Fibroblast of lung (primary cell): Measurements from ENCODE around the gene PTX4. TPM values are rescaled to one million over a fixed set of nuclear protein-coding genes. Genes with fewer than 3 reads are reported as not detected.

Source experiments
- DNase-seq, 2 donors: peaks; one replicate each; pipeline versions ENCODE4 v3.0.0 to v3.0.0-alpha.2; 2010; ENCODE audit warnings: low read depth in 2 of 2
- H2AFZ ChIP-seq: 2 replicates; pipeline ENCODE4 v1.5.1; 2012; ENCODE audit warnings: low read length, control low read depth, inconsistent platforms
- H3K27ac ChIP-seq: 2 replicates; pipeline ENCODE4 v1.5.1; 2011; ENCODE audit warnings: low read length, control low read depth; ENCODE audit not compliant: insufficient read depth
- H3K27me3 ChIP-seq: 2 replicates; pipeline ENCODE4 v1.5.1; 2011; ENCODE audit warnings: mild to moderate bottlenecking, low read length; ENCODE audit not compliant: control insufficient read depth, insufficient read depth
- H3K36me3 ChIP-seq: 2 replicates; pipeline ENCODE4 v1.5.1; 2011; ENCODE audit warnings: low read length; ENCODE audit not compliant: control insufficient read depth, insufficient read depth
- H3K4me1 ChIP-seq: 2 replicates; pipeline ENCODE4 v1.5.1; 2011; ENCODE audit warnings: low read length; ENCODE audit not compliant: control insufficient read depth, insufficient read depth; ENCODE audit errors: extremely low read depth
- H3K4me2 ChIP-seq: 2 replicates; pipeline ENCODE4 v1.5.1; 2011; ENCODE audit warnings: low read length, control low read depth; ENCODE audit not compliant: insufficient read depth; ENCODE audit errors: extremely low read depth
- H3K4me3 ChIP-seq, 4 experiments: fragments of 200-600 bp in 1 of 4; sonication (generic) in 1 of 4; replicated peaks in 1 of 4; 2 replicates each; pipeline ENCODE4 v1.5.1; 2011 to 2016; ENCODE audit warnings: low read length in 4 of 4, low read depth in 3 of 4, mild to moderate bottlenecking in 3 of 4, control low read depth in 2 of 4, inconsistent platforms in 1 of 4, mixed read lengths in 1 of 4; ENCODE audit not compliant: insufficient read depth in 1 of 4; ENCODE audit errors: control extremely low read depth in 1 of 4
- H3K79me2 ChIP-seq: 2 replicates; pipeline ENCODE4 v1.5.1; 2012; ENCODE audit warnings: mild to moderate bottlenecking, low read length, inconsistent platforms; ENCODE audit not compliant: control insufficient read depth, insufficient read depth
- H3K9ac ChIP-seq: 2 replicates; pipeline ENCODE4 v1.5.1; 2011; ENCODE audit warnings: mild to moderate bottlenecking, low read length, control low read depth; ENCODE audit not compliant: insufficient read depth
- H3K9me3 ChIP-seq: 2 replicates; pipeline ENCODE4 v1.5.1; 2012; ENCODE audit warnings: low read depth, low read length; ENCODE audit not compliant: control insufficient read depth, insufficient read depth
- H4K20me1 ChIP-seq: 2 replicates; pipeline ENCODE4 v1.5.1; 2011; ENCODE audit warnings: low read length; ENCODE audit not compliant: control insufficient read depth, insufficient read depth; ENCODE audit errors: extremely low read depth
- CTCF ChIP-seq, 2 donors: IDR thresholded peaks in 1 of 2; conservative IDR thresholded peaks in 1 of 2; 1 replicate in 1 of 2; 2 replicates in 1 of 2; pipeline ENCODE4 v1.5.1; 2011 to 2012; ENCODE audit warnings: low read length in 2 of 2, control low read depth in 1 of 2, inconsistent platforms in 1 of 2, low read depth in 1 of 2, mild to moderate bottlenecking in 1 of 2
- EZH2 ChIP-seq: IDR thresholded peaks from 2 replicates; pipeline ENCODE4 v1.5.1; 2012; ENCODE audit warnings: low read length, control low read depth, mild to moderate bottlenecking; ENCODE audit errors: missing control alignments
- polyA plus RNA-seq, 2 donors: library from polyadenylated mRNA; depleted of rRNA in 1 of 2; stranded (reverse) in 1 of 2; unstranded in 1 of 2; fragments of >200 nt; gene quantifications; 2 replicates each; pipeline ENCODE4 v1.2.1, GENCODE V29; 2011 to 2012; ENCODE audit warnings: missing spikeins in 1 of 2
- total RNA-seq: library from RNA; depleted of rRNA; stranded (reverse); fragments of >200 nt; gene quantifications from 2 replicates; pipeline ENCODE4 v1.2.1, GENCODE V29; 2014

PTX4 gene
- total and polyA plus RNA-seq, 2 donors (not counting 1 experiment from before 2014, with no cell fraction given), result not detected

- Histone ChIP-seq H3K27ac (no peak overlapping the region), H3K4me3 (no peak overlapping the region), H3K9ac (no peak overlapping the region), H3K36me3 (no peaks in the 10 kb centered on the region), H3K27me3 (no peaks in the 10 kb centered on the region), H3K4me1 (no peaks in the 10 kb centered on the region), H3K9me3 (no peaks in the 10 kb centered on the region), H3K4me2 (no peak overlapping the region), H2AFZ (no peak overlapping the region), H3K79me2 (no peaks in the 10 kb centered on the region), H4K20me1 (no peaks in the 10 kb centered on the region)
- no peak for DNase-seq
- TF ChIP-seq CTCF (conservative IDR thresholded peaks at IDR 0.05 in 1 of 2, IDR thresholded peaks at IDR 0.05 in 1 of 2; ENCODE audit: low read depth in 1 of 2, low read length in 2 of 2) (no peak), EZH2 (no peak)
These were observed 35.0 kb upstream of the PTX4 start for GRCh38 chr16:1523581-1524245.

- Histone ChIP-seq H2AFZ (no peak overlapping the region), H3K9me3 (no peaks in the 10 kb centered on the region), H3K27me3 (no peaks in the 10 kb centered on the region), H3K4me1 (no peaks in the 10 kb centered on the region), H3K4me3 (no peak overlapping the region), H3K36me3 (no peaks in the 10 kb centered on the region), H3K27ac (no peak overlapping the region), H3K9ac (no peak overlapping the region), H4K20me1 (no peaks in the 10 kb centered on the region), H3K4me2 (no peak overlapping the region), H3K79me2 (no peaks in the 10 kb centered on the region)
- no peak for TF ChIP-seq CTCF (conservative IDR thresholded peaks at IDR 0.05 in 1 of 2, IDR thresholded peaks at IDR 0.05 in 1 of 2; ENCODE audit: low read depth in 1 of 2, low read length in 2 of 2)
- TF ChIP-seq EZH2, result no peak
- no peak for DNase-seq
These were observed 31.7 kb upstream of the PTX4 start for GRCh38 chr16:1520461-1520860.

GRCh38 chr16:1519831-1520230 is 31.1 kb upstream of the PTX4 start:
- no peak overlapping the region for H2AFZ ChIP-seq
- no peaks in the 10 kb centered on the region for H3K4me1 ChIP-seq
- H3K79me2 ChIP-seq, result no peaks in the 10 kb centered on the region
- H3K27ac ChIP-seq, result no peak overlapping the region
- H3K9me3 ChIP-seq, result no peaks in the 10 kb centered on the region
- DNase-seq, result no peak
- no peak overlapping the region for H3K4me2 ChIP-seq
- TF ChIP-seq EZH2 (no peak), CTCF (conservative IDR thresholded peaks at IDR 0.05 in 1 of 2, IDR thresholded peaks at IDR 0.05 in 1 of 2; ENCODE audit: low read depth in 1 of 2, low read length in 2 of 2) (no peak)
- H3K4me3 ChIP-seq, result no peak overlapping the region
- no peaks in the 10 kb centered on the region for H3K27me3 ChIP-seq
- no peaks in the 10 kb centered on the region for H3K36me3 ChIP-seq
- no peak overlapping the region for H3K9ac ChIP-seq
- no peaks in the 10 kb centered on the region for H4K20me1 ChIP-seq
